GM13977 (cell line): ENCODE results near the gene MAFF.

Experiments
- DNase-seq: peaks from one replicate; pipeline ENCODE4 v3.0.0; 2012; ENCODE audit warnings: low spot score
- CTCF ChIP-seq: IDR thresholded peaks from 2 replicates; pipeline ENCODE4 v1.5.1; 2012; ENCODE audit warnings: mild to moderate bottlenecking, control low read depth; ENCODE audit not compliant: insufficient read depth; ENCODE audit errors: extremely low read depth, missing control alignments
- in situ Hi-C: fragments of 300-500 bp; cut with MboI; formaldehyde crosslinking; loops from one replicate; pipeline ENCODE4 v1.12.0; 2022; ENCODE audit warnings: low sequenced_read_pairs, low pct_unique_long_range_greater_than_20kb, mixed read lengths, inconsistent platforms; ENCODE audit not compliant: unreplicated experiment

The MAFF gene

GRCh38 chr22:38255697-38256096, 53.9 kb downstream of the MAFF start:
- DNase-seq: no peak
- no peak for TF ChIP-seq CTCF
- in situ Hi-C loops: no loop called here

- in situ Hi-C loops: no loop called here
- no peak for DNase-seq
- no peak for TF ChIP-seq CTCF
Observed at GRCh38 chr22:38257181-38257580, 55.4 kb downstream of the MAFF start.

- no peak for TF ChIP-seq CTCF
- in situ Hi-C loops: no loop called here
- no peak for DNase-seq
Observed at GRCh38 chr22:38257650-38258250, 56.0 kb downstream of the MAFF start.

GRCh38 chr22:38258895-38259294, 57.1 kb downstream of the MAFF start:
- DNase-seq: no peak
- in situ Hi-C loops: no loop called here
- TF ChIP-seq CTCF: no peak

- DNase-seq: no peak
- no peak for TF ChIP-seq CTCF
- in situ Hi-C loops: no loop called here
Observed at GRCh38 chr22:38259370-38259769, 57.6 kb downstream of the MAFF start.

- in situ Hi-C loops: no loop called here
- DNase-seq: no peak
- TF ChIP-seq CTCF: peak; percentile 26
Observed at GRCh38 chr22:38260761-38261681, 59.2 kb downstream of the MAFF start.
